NCI-H1105 (cell line): ENCODE data around the gene SCLY.

Experiments used
- DNase-seq: peaks from one replicate; lab custom pipeline; 2025; lab: John Stamatoyannopoulos, UW

SCLY gene

GRCh38 chr2:238140721-238141540, 80.1 kb downstream of the SCLY start:
- DNase-seq = no peak

- DNase-seq = no peak
These were observed 80.9 kb downstream of the SCLY start for GRCh38 chr2:238141541-238142318.

GRCh38 chr2:238142382-238143205, 81.8 kb downstream of the SCLY start:
- no peak for DNase-seq

GRCh38 chr2:238143239-238143951, 82.6 kb downstream of the SCLY start:
- DNase-seq = no peak

- no peak for DNase-seq
These were observed 83.5 kb downstream of the SCLY start for GRCh38 chr2:238144262-238144661.

GRCh38 chr2:238145046-238145445, 84.2 kb downstream of the SCLY start:
- no peak for DNase-seq

- no peak for DNase-seq
These were observed 85.0 kb downstream of the SCLY start for GRCh38 chr2:238145851-238146250.

GRCh38 chr2:238146884-238147544, 86.2 kb downstream of the SCLY start:
- no peak for DNase-seq

- DNase-seq = no peak
These were observed 88.2 kb downstream of the SCLY start for GRCh38 chr2:238148981-238149380.
